Measurements from ENCODE around the gene ERC2. TPM values are rescaled to one million over a fixed set of nuclear protein-coding genes. Genes with fewer than 3 reads are reported as not detected.

ERC2 gene
- total and polyA plus RNA-seq, 2 of the 13 experiments (the other 11 are each of a cell fraction or from before 2014, with no cell fraction given), result 0.16 to 0.22 TPM

DNA sequence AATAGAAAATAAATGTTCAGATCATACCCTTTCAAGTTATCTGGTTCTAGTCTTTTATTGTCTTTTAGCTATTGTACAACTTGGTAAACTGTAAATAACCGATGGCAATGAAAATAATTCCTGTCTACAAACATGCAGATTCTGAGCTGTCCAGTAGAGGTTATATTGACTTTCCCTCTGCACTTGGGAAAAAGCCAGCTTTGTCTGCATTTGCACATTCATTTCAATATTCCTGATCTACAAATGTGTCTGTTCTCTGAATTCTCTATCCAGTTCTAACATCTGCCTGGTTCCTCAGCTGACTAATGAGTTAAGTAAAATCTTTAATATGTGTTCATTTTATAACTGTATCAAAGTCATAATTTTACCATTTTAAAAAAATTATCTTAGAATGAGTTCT, 408.5 kb downstream of the ERC2 start:
- TF ChIP-seq MXD4 (CRISPR knock-in tag; IDR thresholded peaks at IDR 0.05) (no peak), SIN3A (IDR thresholded peaks at IDR 0.05; ENCODE audit: borderline replicate concordance, low read depth, low read length) (no peak), ZNF558 (CRISPR knock-in tag; IDR thresholded peaks at IDR 0.05; ENCODE audit: borderline replicate concordance) (no peak), ZNF343 (CRISPR knock-in tag; IDR thresholded peaks at IDR 0.05) (no peak), SRSF9 (IDR thresholded peaks at IDR 0.05; ENCODE audit: borderline replicate concordance, insufficient read depth, low read depth, low read length, poor library complexity, severe bottlenecking) (no peak)
- ATAC-seq (no peak), DNase-seq (ENCODE audit: low spot score) (no peak), FAIRE-seq (no peak)
- H2AFZ ChIP-seq (ENCODE audit: low read length), result no peak overlapping the region
- H4K20me1 ChIP-seq (ENCODE audit: insufficient read depth, low read length), result no peaks in the 10 kb centered on the region
- no peaks in the 10 kb centered on the region for H3K79me2 ChIP-seq (ENCODE audit: insufficient read depth, low read length)
- in situ Hi-C loops (cut with HindIII; ENCODE audit: extremely low pct_ligation_motif_present, low pct_unique_long_range_greater_than_20kb) (no loop called here), intact Hi-C loops (cut with micrococcal nuclease; ENCODE audit: unreplicated experiment) (no loop called here)
- no peak overlapping the region for H3K4me2 ChIP-seq (ENCODE audit: low read depth, low read length)
- H3K4me3 ChIP-seq (replicated peaks in 1 of 3; ENCODE audit: insufficient read depth in 1 of 3, low read depth in 2 of 3, low read length in 3 of 3), result no peak overlapping the region
- H3K9ac ChIP-seq (ENCODE audit: insufficient read depth, low read depth, low read length), result no peak overlapping the region
- no peak overlapping the region for H3K27ac ChIP-seq (ENCODE audit: extremely low read length, insufficient read depth, low read length)
- CTCF ChIA-PET (ENCODE audit: low intra/inter-chr PET ratio, low total read pairs), result no interaction called here
- BruUV-seq (replicated peaks), result no TSS peak
- no peaks in the 10 kb centered on the region for H3K4me1 ChIP-seq (ENCODE audit: insufficient read depth, low read length)
- H3K36me3 ChIP-seq (replicated peaks in 1 of 2; ENCODE audit: control insufficient read depth in 1 of 2, insufficient read depth in 2 of 2, low read length in 2 of 2), result no peaks in the 10 kb centered on the region
- H3K27me3 ChIP-seq (ENCODE audit: control insufficient read depth in 1 of 2, insufficient read depth in 2 of 2, low read length in 2 of 2), result peaks cover 0 to 3% of the 10 kb centered on the region in 2 experiments; a peak in 1 of 5 replicates
- no peaks in the 10 kb centered on the region for H3K9me3 ChIP-seq (ENCODE audit: low read length)
- POLR2A ChIA-PET, result no interaction called here
- 0% methylated on average over 1 of the region's 1 CpG for WGBS (ENCODE audit: low lambda C conversion rate)

DNA sequence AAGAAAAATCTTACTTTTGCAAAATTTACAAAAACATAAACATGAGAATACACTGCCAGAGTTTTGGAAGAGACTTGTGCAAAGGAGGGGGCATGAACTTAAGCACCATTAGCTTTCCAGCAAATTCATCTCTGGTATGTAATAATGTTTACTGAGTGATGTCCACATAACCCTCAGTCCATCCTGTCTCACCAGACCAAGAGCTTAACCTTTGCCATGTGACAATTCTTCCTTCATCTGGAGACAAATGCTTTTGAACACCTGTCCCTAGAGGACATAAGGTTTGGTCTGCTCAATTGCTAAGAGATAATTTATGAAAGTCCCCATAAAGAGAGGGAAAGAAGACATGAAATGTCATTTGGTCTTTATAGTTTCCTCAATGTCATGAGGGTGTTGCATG, 412.3 kb downstream of the ERC2 start:
- intact Hi-C loops (cut with micrococcal nuclease; ENCODE audit: unreplicated experiment) (no loop called here), in situ Hi-C loops (cut with HindIII; ENCODE audit: extremely low pct_ligation_motif_present, low pct_unique_long_range_greater_than_20kb) (no loop called here)
- H3K27ac ChIP-seq (ENCODE audit: extremely low read length, insufficient read depth, low read length), result no peak overlapping the region
- no TSS peak for BruUV-seq (replicated peaks)
- H3K27me3 ChIP-seq (ENCODE audit: control insufficient read depth in 1 of 2, insufficient read depth in 2 of 2, low read length in 2 of 2), result peaks cover 0 to 3% of the 10 kb centered on the region in 2 experiments; a peak in 1 of 5 replicates
- no peaks in the 10 kb centered on the region for H4K20me1 ChIP-seq (ENCODE audit: insufficient read depth, low read length)
- H3K9me3 ChIP-seq (ENCODE audit: low read length), result no peaks in the 10 kb centered on the region
- H3K4me3 ChIP-seq (replicated peaks in 1 of 3; ENCODE audit: insufficient read depth in 1 of 3, low read depth in 2 of 3, low read length in 3 of 3), result no peak overlapping the region
- FAIRE-seq, result no peak
- CTCF ChIA-PET (ENCODE audit: low intra/inter-chr PET ratio, low total read pairs), result no interaction called here
- no peak overlapping the region for H3K4me2 ChIP-seq (ENCODE audit: low read depth, low read length)
- no peaks in the 10 kb centered on the region for H3K36me3 ChIP-seq (replicated peaks in 1 of 2; ENCODE audit: control insufficient read depth in 1 of 2, insufficient read depth in 2 of 2, low read length in 2 of 2)
- no peak for TF ChIP-seq ZNF501 (CRISPR knock-in tag; IDR thresholded peaks at IDR 0.05)
- TF ChIP-seq TARDBP (CRISPR knock-in tag; IDR thresholded peaks at IDR 0.05), result no peak
- no peak for TF ChIP-seq ARHGAP35 (CRISPR knock-in tag; IDR thresholded peaks at IDR 0.05; ENCODE audit: borderline replicate concordance)
- no peak for TF ChIP-seq NFYB (CRISPR knock-in tag; IDR thresholded peaks at IDR 0.05)
- no peak for TF ChIP-seq ZKSCAN1 (IDR thresholded peaks at IDR 0.05; ENCODE audit: low read length)
- no peak for TF ChIP-seq DNMT1 (CRISPR knock-in tag; IDR thresholded peaks at IDR 0.05)
- TF ChIP-seq CBX2 (IDR thresholded peaks at IDR 0.05; ENCODE audit: low read depth, low read length), result no peak
- no peak for TF ChIP-seq CBX2 (CRISPR knock-in tag; IDR thresholded peaks at IDR 0.05; ENCODE audit: low read depth)
- no peak for TF ChIP-seq ELF3 (CRISPR knock-in tag; IDR thresholded peaks at IDR 0.05)
- H3K9ac ChIP-seq (ENCODE audit: insufficient read depth, low read depth, low read length), result no peak overlapping the region
- H2AFZ ChIP-seq (ENCODE audit: low read length), result no peak overlapping the region
- no peaks in the 10 kb centered on the region for H3K4me1 ChIP-seq (ENCODE audit: insufficient read depth, low read length)
- DNase-seq (ENCODE audit: low spot score), result no peak
- no peak for ATAC-seq
- POLR2A ChIA-PET, result no interaction called here
- no peaks in the 10 kb centered on the region for H3K79me2 ChIP-seq (ENCODE audit: insufficient read depth, low read length)
